ENCODE measurements around the gene ALPG. TPM values are rescaled to one million over a fixed set of nuclear protein-coding genes. Genes with fewer than 3 reads are reported as not detected.
"Not testable (repeated sequence)": the region's sequence is repeated elsewhere in the genome, so short reads cannot be mapped to it uniquely, and the experiment has no call there.

Gene ALPG
- total RNA-seq, 1 donor from 2014 or later, result not detected

GRCh38 chr2:232448304-232448690, 41.7 kb downstream of the ALPG start:
- Mint-ChIP-seq H3K27me3 (ENCODE audit: low read depth) (peaks cover 15% of the 10 kb centered on the region), H3K9me3 (no peaks in the 10 kb centered on the region), H3K4me1 (peaks cover 2% of the 10 kb centered on the region), H3K4me3 (no peak overlapping the region), H3K36me3 (no peaks in the 10 kb centered on the region), H3K27ac (no peak overlapping the region)
- no peak for DNase-seq (ENCODE audit: low spot score in 2 of 2, unreplicated experiment in 2 of 2)
- TF ChIP-seq, protein P1, sequence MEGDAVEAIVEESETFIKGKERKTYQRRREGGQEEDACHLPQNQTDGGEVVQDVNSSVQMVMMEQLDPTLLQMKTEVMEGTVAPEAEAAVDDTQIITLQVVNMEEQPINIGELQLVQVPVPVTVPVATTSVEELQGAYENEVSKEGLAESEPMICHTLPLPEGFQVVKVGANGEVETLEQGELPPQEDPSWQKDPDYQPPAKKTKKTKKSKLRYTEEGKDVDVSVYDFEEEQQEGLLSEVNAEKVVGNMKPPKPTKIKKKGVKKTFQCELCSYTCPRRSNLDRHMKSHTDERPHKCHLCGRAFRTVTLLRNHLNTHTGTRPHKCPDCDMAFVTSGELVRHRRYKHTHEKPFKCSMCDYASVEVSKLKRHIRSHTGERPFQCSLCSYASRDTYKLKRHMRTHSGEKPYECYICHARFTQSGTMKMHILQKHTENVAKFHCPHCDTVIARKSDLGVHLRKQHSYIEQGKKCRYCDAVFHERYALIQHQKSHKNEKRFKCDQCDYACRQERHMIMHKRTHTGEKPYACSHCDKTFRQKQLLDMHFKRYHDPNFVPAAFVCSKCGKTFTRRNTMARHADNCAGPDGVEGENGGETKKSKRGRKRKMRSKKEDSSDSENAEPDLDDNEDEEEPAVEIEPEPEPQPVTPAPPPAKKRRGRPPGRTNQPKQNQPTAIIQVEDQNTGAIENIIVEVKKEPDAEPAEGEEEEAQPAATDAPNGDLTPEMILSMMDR (IDR thresholded peaks at IDR 0.05; ENCODE audit: unreplicated experiment), result no peak

DNA sequence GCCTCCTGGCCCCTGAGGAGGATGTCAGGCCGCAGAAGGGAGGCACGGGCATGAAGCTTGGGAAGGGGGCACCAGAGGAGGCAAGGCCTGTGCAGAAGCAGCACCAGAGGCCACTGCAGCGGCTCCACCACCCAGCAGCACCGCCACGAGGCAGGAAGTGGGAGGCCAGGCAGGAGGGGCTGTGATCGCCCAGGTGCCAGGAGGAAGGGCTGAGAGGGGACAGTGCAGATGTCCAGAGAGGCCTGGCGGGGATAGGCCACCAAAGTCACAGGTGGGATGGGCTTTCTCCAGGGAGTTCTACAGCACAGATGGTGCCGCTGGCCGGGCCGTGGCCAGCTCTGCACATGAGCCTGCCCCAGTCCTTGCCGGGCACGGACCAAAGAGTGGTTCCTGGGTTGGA, 43.3 kb downstream of the ALPG start:
- TF ChIP-seq, protein P1 (IDR thresholded peaks at IDR 0.05; ENCODE audit: unreplicated experiment), result no peak
- Mint-ChIP-seq H3K27ac (no peak overlapping the region), H3K4me1 (peaks cover 2% of the 10 kb centered on the region), H3K27me3 (ENCODE audit: low read depth) (peaks cover 27% of the 10 kb centered on the region), H3K9me3 (no peaks in the 10 kb centered on the region), H3K36me3 (no peaks in the 10 kb centered on the region), H3K4me3 (no peak overlapping the region)
- no peak for DNase-seq (ENCODE audit: low spot score in 2 of 2, unreplicated experiment in 2 of 2)

DNA sequence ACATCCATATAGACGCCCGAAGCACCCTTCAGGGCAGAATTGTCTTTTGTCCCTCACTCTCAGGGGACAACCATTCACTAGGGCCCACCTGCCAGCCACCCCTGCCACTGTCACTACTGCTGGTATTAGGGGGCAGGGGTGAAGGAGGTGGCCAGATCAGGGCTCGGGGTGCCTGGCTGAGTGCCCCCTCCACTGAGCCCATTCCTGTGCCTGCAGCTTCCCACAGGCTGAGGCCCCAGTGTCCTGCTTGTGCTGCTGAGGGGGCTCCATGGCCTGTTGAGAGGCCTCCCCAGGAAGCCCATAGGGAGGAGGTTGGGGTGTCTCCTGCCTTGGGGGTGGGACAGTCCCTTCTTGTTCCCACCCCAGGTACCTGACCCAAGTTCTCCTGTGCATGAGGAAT, 45.0 kb downstream of the ALPG start:
- H3K27ac Mint-ChIP-seq; DNase-seq (ENCODE audit: low spot score in 2 of 2, unreplicated experiment in 2 of 2); H3K4me3 Mint-ChIP-seq; H3K9me3 Mint-ChIP-seq; H3K4me1 Mint-ChIP-seq; H3K36me3 Mint-ChIP-seq: not testable (repeated sequence)
- peaks cover 33% of the 10 kb centered on the region for H3K27me3 Mint-ChIP-seq (ENCODE audit: low read depth)

DNA sequence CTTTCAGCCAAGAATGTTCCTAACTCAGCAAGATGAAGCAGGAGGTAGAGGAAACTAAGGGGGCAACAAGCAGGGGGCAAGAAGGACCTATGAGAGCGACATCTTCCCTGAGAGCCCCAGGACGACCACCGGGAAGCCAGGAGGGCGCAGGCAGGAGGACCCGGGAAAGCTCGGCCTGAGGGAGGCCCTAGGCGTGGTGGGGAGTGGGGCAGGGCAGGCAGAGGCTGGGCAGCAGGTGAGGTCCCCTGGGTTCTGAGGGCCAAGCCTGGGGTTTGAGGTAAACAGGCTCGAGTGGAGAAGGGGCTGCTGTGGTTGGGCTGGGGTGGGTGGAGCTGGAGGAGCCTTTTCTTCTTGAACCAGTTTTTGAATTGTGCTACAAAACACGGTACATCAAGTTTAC, 48.0 kb downstream of the ALPG start:
- Mint-ChIP-seq H3K4me1 (no peaks in the 10 kb centered on the region), H3K27me3 (ENCODE audit: low read depth) (peaks cover 46% of the 10 kb centered on the region), H3K4me3 (no peak overlapping the region), H3K9me3 (no peaks in the 10 kb centered on the region), H3K27ac (no peak overlapping the region), H3K36me3 (no peaks in the 10 kb centered on the region)
- TF ChIP-seq, protein P1 (IDR thresholded peaks at IDR 0.05; ENCODE audit: unreplicated experiment), result no peak
- DNase-seq (ENCODE audit: low spot score in 2 of 2, unreplicated experiment in 2 of 2), result peak in 1 of 2 experiments; percentile 6

DNA sequence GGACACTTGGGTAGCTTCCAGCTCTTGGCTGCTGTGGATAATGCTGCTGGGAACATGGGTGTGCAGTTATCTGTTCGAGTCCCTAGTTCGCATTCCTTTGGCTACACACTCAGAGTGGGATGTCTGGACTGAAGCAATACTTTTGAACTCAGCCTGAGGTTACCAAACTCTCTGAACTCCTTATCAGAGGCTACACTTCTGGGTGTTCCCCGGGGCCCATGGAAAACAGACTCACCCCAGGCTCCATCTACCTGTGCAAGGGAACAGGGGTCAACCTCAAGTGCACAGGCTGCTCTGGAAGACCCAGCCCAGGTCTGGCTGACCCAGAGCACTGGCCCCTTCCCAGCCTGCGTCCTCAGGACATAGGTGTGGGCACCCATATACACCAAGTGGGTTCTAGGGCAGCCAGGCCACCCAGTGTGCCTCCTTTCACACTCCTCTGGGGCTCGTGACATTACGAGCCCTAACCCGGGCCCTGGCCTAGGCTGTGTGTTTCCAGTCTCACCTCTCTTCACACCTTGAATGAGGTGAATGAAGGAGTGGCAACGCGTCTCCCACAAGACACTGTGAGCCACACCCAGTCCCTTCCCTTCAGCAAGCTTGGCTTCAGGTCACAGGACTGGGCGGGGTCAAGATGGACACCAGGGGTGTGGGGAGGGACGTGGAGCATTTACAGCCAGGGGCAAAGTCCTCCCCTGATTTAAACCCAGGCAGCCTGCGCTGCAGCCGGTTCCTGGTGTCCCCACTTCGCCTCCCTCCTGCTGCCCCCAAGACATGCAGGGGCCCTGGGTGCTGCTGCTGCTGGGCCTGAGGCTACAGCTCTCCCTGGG, 49.0 kb downstream of the ALPG start, which contains the start of gene ALPI:
TSS of gene ALPI (plus strand) at position 728 of the 830 bp plus-strand sequence. CDS start at position 775, 47 bp downstream.
- Mint-ChIP-seq H3K27me3 (ENCODE audit: low read depth) (peaks cover 48% of the 10 kb centered on the region), H3K4me1 (no peaks in the 10 kb centered on the region), H3K9me3 (no peaks in the 10 kb centered on the region), H3K27ac (no peak within 1 kb of the TSS), H3K4me3 (no peak within 1 kb of the TSS), H3K36me3 (no peaks in the 10 kb centered on the region)
- DNase-seq (ENCODE audit: low spot score in 2 of 2, unreplicated experiment in 2 of 2), result no peak
- TF ChIP-seq, protein P1 (IDR thresholded peaks at IDR 0.05; ENCODE audit: unreplicated experiment), result no peak

- DNase-seq (ENCODE audit: low spot score in 2 of 2, unreplicated experiment in 2 of 2), result no peak
- no peak overlapping the region for H3K4me3 Mint-ChIP-seq
- no peak overlapping the region for H3K27ac Mint-ChIP-seq
- no peaks in the 10 kb centered on the region for H3K9me3 Mint-ChIP-seq
- TF ChIP-seq, protein P1 (IDR thresholded peaks at IDR 0.05; ENCODE audit: unreplicated experiment), result no peak
- peaks cover 55% of the 10 kb centered on the region for H3K27me3 Mint-ChIP-seq (ENCODE audit: low read depth)
- H3K36me3 Mint-ChIP-seq, result no peaks in the 10 kb centered on the region
- peaks cover 5% of the 10 kb centered on the region for H3K4me1 Mint-ChIP-seq
Measured at GRCh38 chr2:232456296-232457120, 49.9 kb downstream of the ALPG start.

Measured in mesothelial cell of epicardium (in vitro differentiated cells).